NCI-H446 treated with DMSO at 0.1 percent for 48 hours (cell line): Measurements from ENCODE around the gene HLA-DRA.

ENCODE experiments used
- DNase-seq: peaks from one replicate; lab custom pipeline; 2025; lab: John Stamatoyannopoulos, UW

HLA-DRA gene

DNA sequence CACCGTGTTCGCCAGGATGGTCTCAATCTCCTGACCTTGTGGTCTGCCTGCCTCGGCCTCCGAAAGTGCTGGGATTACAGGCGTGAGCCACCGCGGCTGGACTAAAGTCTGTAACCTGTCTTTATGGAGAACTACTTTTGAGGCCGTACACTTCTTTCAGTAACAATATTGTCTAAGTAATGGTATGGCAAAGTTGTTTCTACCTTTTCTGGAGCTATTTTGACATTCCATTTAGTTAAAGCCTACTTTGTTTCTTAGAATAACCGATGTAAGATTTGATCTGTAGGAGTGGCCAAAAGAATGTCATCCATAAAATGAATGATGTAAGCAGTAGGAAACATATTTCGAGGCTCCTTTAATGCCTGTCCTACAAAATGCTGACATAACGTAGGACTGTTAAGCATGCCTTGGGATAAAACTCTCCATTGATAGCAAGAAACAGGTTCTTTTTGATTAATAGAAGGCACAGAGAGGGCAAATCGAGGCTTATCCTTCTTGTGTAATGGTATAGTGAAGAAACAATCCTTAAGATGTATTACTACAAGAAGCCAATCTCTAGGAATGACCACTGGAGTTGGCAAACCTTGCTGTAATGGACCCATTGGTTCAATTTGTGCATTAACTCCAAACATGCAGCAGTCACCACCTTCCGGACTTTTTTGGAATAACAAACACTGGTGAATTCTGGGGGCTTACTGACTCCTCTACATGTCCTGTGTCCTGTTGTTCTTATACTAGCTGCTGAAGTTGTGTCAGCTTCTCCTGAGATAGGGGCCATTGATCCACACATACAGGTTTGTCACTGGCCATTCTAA lies 35.9 kb downstream of the HLA-DRA start:
- DNase-seq, result no peak

DNA sequence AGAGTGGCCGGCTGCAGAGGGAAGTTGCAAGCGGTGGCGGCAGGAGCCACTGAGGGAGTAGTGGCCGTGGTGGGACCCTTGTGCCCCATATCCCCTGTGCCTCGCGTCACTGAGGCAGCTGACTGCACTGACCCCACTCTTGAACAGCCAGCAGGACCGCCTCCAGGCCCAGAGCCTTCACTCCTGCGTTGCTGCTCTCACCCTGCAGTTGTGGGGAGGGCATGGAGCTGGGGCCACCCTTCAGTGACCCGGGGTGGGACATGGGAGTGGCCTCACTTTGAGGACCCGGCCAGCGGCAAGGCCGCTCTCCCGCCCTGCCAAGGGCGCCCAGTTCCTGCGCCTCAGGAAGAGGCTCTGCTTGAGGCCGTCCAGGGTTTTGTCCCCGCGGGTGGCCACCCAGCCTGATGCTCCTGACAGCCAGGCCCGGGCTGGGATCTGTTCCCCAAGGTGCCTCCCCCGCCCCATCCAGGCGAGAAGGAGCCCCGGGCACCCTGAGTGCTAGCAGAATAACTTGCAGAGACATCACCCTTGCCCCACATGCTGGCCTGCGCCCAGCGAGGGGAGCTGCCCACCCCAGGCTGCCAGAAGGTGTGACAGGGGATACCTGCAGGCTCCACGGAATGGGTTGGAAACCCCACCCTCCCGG lies 44.4 kb downstream of the HLA-DRA start:
- DNase-seq, result no peak

DNA sequence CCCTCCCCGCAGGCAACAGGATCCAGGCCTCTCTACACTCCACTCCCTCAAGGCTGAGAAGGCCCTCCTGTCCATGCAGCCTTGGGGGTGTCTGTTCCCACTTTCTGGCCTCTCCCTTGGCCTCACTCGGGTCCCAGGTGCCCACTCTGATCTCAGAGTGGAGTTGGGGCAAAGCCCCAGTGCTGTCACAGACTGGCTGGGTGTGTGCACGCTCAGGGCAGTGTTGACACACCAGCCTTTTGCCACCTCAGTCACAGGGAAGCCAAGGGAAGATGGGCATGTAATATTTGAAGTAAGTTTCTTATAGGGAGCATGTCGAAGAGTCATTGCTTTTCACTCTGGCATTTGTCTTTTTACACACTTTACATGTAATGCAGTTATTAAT lies 44.9 kb downstream of the HLA-DRA start:
- no peak for DNase-seq

DNA sequence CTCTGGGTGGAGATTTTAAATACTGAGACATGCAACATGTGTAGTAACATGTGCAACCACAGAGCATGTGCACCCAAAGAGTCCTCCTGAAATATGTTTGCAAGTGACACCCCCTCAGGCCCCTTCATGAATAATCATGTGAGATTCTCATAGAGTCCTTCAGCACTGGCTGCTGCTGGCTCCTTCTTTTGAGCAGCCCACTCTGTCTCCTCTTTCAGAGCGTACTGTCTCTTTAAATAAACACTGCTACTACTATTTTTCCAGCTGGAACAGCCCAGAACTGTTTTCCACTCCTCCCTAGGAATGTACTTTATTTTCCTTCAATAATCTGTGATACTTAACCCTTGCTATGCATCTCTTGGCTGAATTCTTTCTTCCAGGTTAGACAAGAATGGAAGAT lies 48.4 kb downstream of the HLA-DRA start:
- DNase-seq, result no peak

DNA sequence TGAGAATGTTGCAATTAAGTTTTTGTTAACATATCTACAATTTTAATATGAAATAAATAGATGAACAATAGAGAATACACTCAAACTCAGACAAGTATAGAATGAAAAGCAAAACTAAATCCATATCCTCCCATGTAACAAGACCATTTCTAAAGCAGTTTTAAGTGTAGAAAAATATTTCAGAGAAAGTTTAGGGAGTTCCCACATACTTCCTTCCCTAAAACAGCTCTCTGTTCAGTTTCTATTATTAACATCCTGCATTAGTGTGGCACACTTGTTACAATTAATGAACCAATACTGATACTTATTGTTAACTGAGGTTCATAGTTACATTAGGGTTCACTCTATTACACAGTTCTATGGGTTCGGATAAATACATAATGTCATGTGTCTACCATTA lies 52.0 kb downstream of the HLA-DRA start:
- no peak for DNase-seq

DNA sequence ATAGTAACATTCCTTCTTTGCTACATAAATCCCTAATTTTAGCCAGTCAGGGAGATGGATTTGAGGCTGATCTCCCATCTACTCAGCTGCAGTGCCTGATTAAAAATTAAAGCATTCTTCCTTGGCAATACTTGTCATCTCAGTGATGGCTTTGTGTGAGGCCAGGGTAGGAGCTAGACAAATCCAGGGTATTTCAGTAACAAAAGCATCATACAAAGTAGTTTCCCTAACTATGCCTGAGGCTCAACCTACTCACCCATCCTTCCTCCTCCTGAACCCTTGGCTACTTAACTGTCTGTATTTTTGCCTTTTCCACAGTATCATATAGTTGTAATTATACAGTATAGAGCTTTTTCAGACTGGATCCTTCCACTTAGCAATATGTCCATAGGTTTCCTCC lies 52.7 kb downstream of the HLA-DRA start:
- no peak for DNase-seq
